SK-N-MC (cell line): ENCODE results near the gene TTLL3.

ENCODE experiments used
- DNase-seq: peaks from one replicate; pipeline ENCODE4 v3.0.0-alpha.2; 2011; ENCODE audit warnings: low read depth, low spot score
- H3K27ac ChIP-seq: fragments of 200-600 bp; sonication (generic); 2 replicates; pipeline ENCODE4 v1.5.1; 2016; ENCODE audit warnings: mixed run types
- H3K36me3 ChIP-seq: fragments of 200-600 bp; sonication (generic); 2 replicates; pipeline ENCODE4 v1.6.1; 2017; ENCODE audit warnings: antibody characterized with exemption, low read length, mixed read lengths; ENCODE audit not compliant: insufficient read depth
- H3K4me3 ChIP-seq: fragments of 200-600 bp; sonication (generic); 2 replicates; pipeline ENCODE4 v1.5.1; 2016
- H3K9ac ChIP-seq: fragments of 200-600 bp; sonication (generic); 2 replicates; pipeline ENCODE4 v1.8.0; 2017; ENCODE audit warnings: mixed run types, mixed read lengths; ENCODE audit not compliant: insufficient read length
- H3K9me3 ChIP-seq: fragments of 200-600 bp; sonication (generic); 2 replicates; pipeline ENCODE4 v1.6.1; 2017; ENCODE audit warnings: low read depth, mild to moderate bottlenecking, antibody characterized with exemption, low read length, moderate library complexity, mixed read lengths
- EZH2 ChIP-seq: fragments of 200-600 bp; sonication (generic); IDR thresholded peaks from one replicate; pipeline ENCODE4 v1.6.1; 2017; ENCODE audit warnings: antibody characterized with exemption
- FOXP2 ChIP-seq: optimal IDR thresholded peaks from 2 replicates; pipeline ENCODE3; 2011; ENCODE audit warnings: mild to moderate bottlenecking, moderate library complexity; ENCODE audit not compliant: insufficient read depth; ENCODE audit errors: extremely low read length, control extremely low read depth
- POLR2AphosphoS5 ChIP-seq: IDR thresholded peaks from 2 replicates; pipeline ENCODE4 v1.6.1; 2012; ENCODE audit warnings: mild to moderate bottlenecking, low read depth, low read length, borderline replicate concordance

The TTLL3 gene

GRCh38 chr3:9809615-9810432 lies at the start of gene TTLL3:
Gene TTLL3, plus strand, starts transcription at chr3:9810262. Its CDS starts 400 bp downstream, at chr3:9810662.
- Histone ChIP-seq H3K4me3 (peak within 1 kb of the TSS; percentile 71), H3K36me3 (no peaks in the 10 kb centered on the region; the same call in 1 of the 2 replicates), H3K9me3 (no peaks in the 10 kb centered on the region), H3K27ac (peak within 1 kb of the TSS; percentile 64; the same call in 1 of the 2 replicates), H3K9ac (peak within 1 kb of the TSS; percentile 57)
- DNase-seq, result no peak
- no peak for TF ChIP-seq FOXP2
- TF ChIP-seq POLR2AphosphoS5, result peak; percentile 49; the same call in 1 of the 2 replicates

GRCh38 chr3:9760779-9761505 lies 49.1 kb upstream of the TTLL3 start:
- no peaks in the 10 kb centered on the region for H3K9me3 ChIP-seq
- H3K4me3 ChIP-seq, result no peak overlapping the region
- no peak for TF ChIP-seq FOXP2
- no peak for TF ChIP-seq POLR2AphosphoS5
- no peak for TF ChIP-seq EZH2
- H3K27ac ChIP-seq, result no peak overlapping the region
- DNase-seq, result no peak
- no peaks in the 10 kb centered on the region; the same call in 1 of the 2 replicates for H3K36me3 ChIP-seq
- no peak overlapping the region for H3K9ac ChIP-seq

- Histone ChIP-seq H3K9me3 (no peaks in the 10 kb centered on the region), H3K27ac (no peak overlapping the region), H3K4me3 (no peak overlapping the region), H3K9ac (no peak overlapping the region), H3K36me3 (no peaks in the 10 kb centered on the region; the same call in 1 of the 2 replicates)
- TF ChIP-seq FOXP2 (no peak), EZH2 (no peak), POLR2AphosphoS5 (no peak)
- no peak for DNase-seq
Measured at GRCh38 chr3:9761919-9762318, 48.1 kb upstream of the TTLL3 start.

GRCh38 chr3:9762871-9763270 lies 47.2 kb upstream of the TTLL3 start:
- no peak for TF ChIP-seq EZH2
- no peak for TF ChIP-seq POLR2AphosphoS5
- no peak for TF ChIP-seq FOXP2
- Histone ChIP-seq H3K9ac (no peak overlapping the region), H3K27ac (no peak overlapping the region), H3K36me3 (no peaks in the 10 kb centered on the region), H3K4me3 (no peak overlapping the region), H3K9me3 (no peaks in the 10 kb centered on the region)
- no peak for DNase-seq

- Histone ChIP-seq H3K4me3 (no peak overlapping the region), H3K9ac (no peak overlapping the region), H3K36me3 (no peaks in the 10 kb centered on the region), H3K27ac (no peak overlapping the region), H3K9me3 (no peaks in the 10 kb centered on the region)
- TF ChIP-seq EZH2 (no peak), FOXP2 (no peak), POLR2AphosphoS5 (no peak)
- DNase-seq, result no peak
Measured at GRCh38 chr3:9765865-9766264, 44.2 kb upstream of the TTLL3 start.

- no peaks in the 10 kb centered on the region for H3K9me3 ChIP-seq
- no peak for DNase-seq
- H3K27ac ChIP-seq, result no peak overlapping the region
- H3K9ac ChIP-seq, result no peak overlapping the region
- no peak overlapping the region for H3K4me3 ChIP-seq
- H3K36me3 ChIP-seq, result no peaks in the 10 kb centered on the region
- no peak for TF ChIP-seq EZH2
- no peak for TF ChIP-seq POLR2AphosphoS5
- TF ChIP-seq FOXP2, result no peak
Measured at GRCh38 chr3:9767418-9767817, 42.6 kb upstream of the TTLL3 start.

GRCh38 chr3:9768141-9768775 lies 41.8 kb upstream of the TTLL3 start:
- Histone ChIP-seq H3K9ac (no peak overlapping the region), H3K36me3 (no peaks in the 10 kb centered on the region), H3K4me3 (no peak overlapping the region), H3K27ac (no peak overlapping the region), H3K9me3 (no peaks in the 10 kb centered on the region)
- DNase-seq, result no peak
- TF ChIP-seq POLR2AphosphoS5 (no peak), EZH2 (no peak), FOXP2 (no peak)

- H3K9ac ChIP-seq, result no peak overlapping the region
- TF ChIP-seq FOXP2 (no peak), EZH2 (no peak)
Measured at GRCh38 chr3:9769012-9769411, 41.0 kb upstream of the TTLL3 start.

More at GRCh38 chr3:9769012-9769411, 41.0 kb upstream of the TTLL3 start:
- Histone ChIP-seq H3K36me3 (no peaks in the 10 kb centered on the region), H3K9me3 (no peaks in the 10 kb centered on the region), H3K27ac (no peak overlapping the region), H3K4me3 (peak overlapping the region; percentile 73)
- DNase-seq, result no peak
